ENCODE results near the gene TMEM72. TPM values are rescaled to one million over a fixed set of nuclear protein-coding genes. Genes with fewer than 3 reads are reported as not detected.
A peak's percentile ranks its signal among the peaks of the same experiment; 100 is the strongest.

TMEM72 gene
- total and polyA plus RNA-seq, 4 donors = 0.02 to 0.33 TPM; not detected in 2

- H3K9me3 ChIP-seq (ENCODE audit: control insufficient read depth in 4 of 4, low read length in 3 of 4) = no peaks in the 10 kb centered on the region
- no peaks in the 10 kb centered on the region for H3K4me1 ChIP-seq (ENCODE audit: control insufficient read depth in 4 of 4, insufficient read depth in 4 of 4, low read length in 3 of 4)
- H3K27me3 ChIP-seq (ENCODE audit: control insufficient read depth in 4 of 4, insufficient read depth in 4 of 4, low read length in 3 of 4) = no peaks in the 10 kb centered on the region
- H3K27ac ChIP-seq (ENCODE audit: low read depth in 1 of 2, low read length in 2 of 2) = no peak overlapping the region
- TF ChIP-seq RXRA (IDR thresholded peaks at IDR 0.05) (no peak), EGR1 (IDR thresholded peaks at IDR 0.05; ENCODE audit: low read depth in 2 of 2) (no peak), TAF1 (conservative IDR thresholded peaks at IDR 0.05) (no peak), YY1 (IDR thresholded peaks at IDR 0.05) (no peak), FOXA1 (IDR thresholded peaks at IDR 0.05) (no peak), MAX (IDR thresholded peaks at IDR 0.05) (no peak), ATF3 (IDR thresholded peaks at IDR 0.05) (no peak), FOXA2 (IDR thresholded peaks at IDR 0.05) (no peak)
- peaks cover 0 to 3% (median 0%) of the 10 kb centered on the region in 4 donors for H3K36me3 ChIP-seq (ENCODE audit: control insufficient read depth in 4 of 4, insufficient read depth in 3 of 4, low read depth in 1 of 4, low read length in 3 of 4)
- no peak overlapping the region for H3K9ac ChIP-seq (ENCODE audit: low read depth in 1 of 2, low read length in 2 of 2)
- H3K4me3 ChIP-seq (ENCODE audit: low read depth in 1 of 3, low read length in 3 of 3) = no peak overlapping the region
- WGBS = 94% methylated on average over 7 of the region's 7 CpGs
- no peak for DNase-seq (ENCODE audit: low spot score)
These were observed 40.6 kb downstream of the TMEM72 start for GRCh38 chr10:44951576-44952226.

GRCh38 chr10:44952779-44953231 lies 41.7 kb downstream of the TMEM72 start:
- no peak overlapping the region for H3K4me3 ChIP-seq (ENCODE audit: low read depth in 1 of 3, low read length in 3 of 3)
- H3K27ac ChIP-seq (ENCODE audit: low read depth in 1 of 2, low read length in 2 of 2) = no peak overlapping the region
- H3K36me3 ChIP-seq (ENCODE audit: control insufficient read depth in 4 of 4, insufficient read depth in 3 of 4, low read depth in 1 of 4, low read length in 3 of 4) = peaks cover 0 to 3% (median 0%) of the 10 kb centered on the region in 4 donors
- peak; percentile 12 for DNase-seq (ENCODE audit: low spot score)
- TF ChIP-seq REST (IDR thresholded peaks at IDR 0.05) (no peak), MAX (IDR thresholded peaks at IDR 0.05) (no peak), HNF4G (IDR thresholded peaks at IDR 0.05) (no peak), EGR1 (IDR thresholded peaks at IDR 0.05; ENCODE audit: low read depth in 2 of 2) (no peak), YY1 (IDR thresholded peaks at IDR 0.05) (no peak), ZBTB33 (IDR thresholded peaks at IDR 0.05) (no peak), RXRA (IDR thresholded peaks at IDR 0.05) (no peak), ATF3 (IDR thresholded peaks at IDR 0.05) (no peak), NR2F2 (IDR thresholded peaks at IDR 0.05) (no peak), HNF4A (conservative IDR thresholded peaks at IDR 0.05) (no peak), JUND (IDR thresholded peaks at IDR 0.05) (no peak), TAF1 (conservative IDR thresholded peaks at IDR 0.05) (no peak), SP1 (IDR thresholded peaks at IDR 0.05) (no peak), FOXA2 (IDR thresholded peaks at IDR 0.05) (no peak), RAD21 (IDR thresholded peaks at IDR 0.05) (no peak), GABPA (IDR thresholded peaks at IDR 0.05 in 1 of 2, conservative IDR thresholded peaks at IDR 0.05 in 1 of 2) (no peak), FOXA1 (IDR thresholded peaks at IDR 0.05) (no peak)
- peaks cover 0 to 2% (median 0%) of the 10 kb centered on the region in 4 donors for H3K4me1 ChIP-seq (ENCODE audit: control insufficient read depth in 4 of 4, insufficient read depth in 4 of 4, low read length in 3 of 4)
- H3K9me3 ChIP-seq (ENCODE audit: control insufficient read depth in 4 of 4, low read length in 3 of 4) = no peaks in the 10 kb centered on the region
- 72% methylated on average over 2 of the region's 2 CpGs for WGBS
- H3K27me3 ChIP-seq (ENCODE audit: control insufficient read depth in 4 of 4, insufficient read depth in 4 of 4, low read length in 3 of 4) = no peaks in the 10 kb centered on the region
- no peak overlapping the region for H3K9ac ChIP-seq (ENCODE audit: low read depth in 1 of 2, low read length in 2 of 2)
